Fibroblast of peridontal ligament (primary cell): ENCODE results near the gene HDAC5.
"Not testable (repeated sequence)": the region's sequence is repeated elsewhere in the genome, so short reads cannot be mapped to it uniquely, and the experiment has no call there.

Experiments used
- DNase-seq: peaks from one replicate; pipeline ENCODE4 v3.0.0-alpha.2; 2010; ENCODE audit errors: extremely low read depth

HDAC5 gene

GRCh38 chr17:44111777-44112176 lies 11.7 kb downstream of the HDAC5 start:
- no peak for DNase-seq

- peak; percentile 85 for DNase-seq
These were observed 12.4 kb downstream of the HDAC5 start for GRCh38 chr17:44110823-44111633.

GRCh38 chr17:44110011-44110686 lies 13.3 kb downstream of the HDAC5 start:
- DNase-seq = no peak

GRCh38 chr17:44109312-44109630 lies 14.2 kb downstream of the HDAC5 start:
- no peak for DNase-seq

- DNase-seq = peak; percentile 93
These were observed 14.8 kb downstream of the HDAC5 start for GRCh38 chr17:44108440-44109311.

- no peak for DNase-seq
These were observed 16.6 kb downstream of the HDAC5 start for GRCh38 chr17:44106801-44107200.

GRCh38 chr17:44105941-44106340 lies 17.5 kb downstream of the HDAC5 start:
- no peak for DNase-seq

GRCh38 chr17:44105483-44105882 lies 18.0 kb downstream of the HDAC5 start:
- DNase-seq = no peak

GRCh38 chr17:44102849-44103622 lies 20.4 kb downstream of the HDAC5 start:
- DNase-seq = no peak

GRCh38 chr17:44101858-44102257 lies 21.6 kb downstream of the HDAC5 start:
- not testable (repeated sequence) for DNase-seq

GRCh38 chr17:44097110-44097958 lies 26.1 kb downstream of the HDAC5 start:
- DNase-seq = peak; percentile 55

- peak; percentile 86 for DNase-seq
These were observed 27.6 kb downstream of the HDAC5 start for GRCh38 chr17:44095647-44096496.

- no peak for DNase-seq
These were observed 28.1 kb downstream of the HDAC5 start for GRCh38 chr17:44095388-44095646.

GRCh38 chr17:44094701-44095387 lies 28.6 kb downstream of the HDAC5 start:
- DNase-seq = no peak

GRCh38 chr17:44093231-44093900 lies 30.1 kb downstream of the HDAC5 start:
- DNase-seq = no peak

- no peak for DNase-seq
These were observed 31.4 kb downstream of the HDAC5 start for GRCh38 chr17:44092051-44092450.

GRCh38 chr17:44091200-44091997 lies 32.0 kb downstream of the HDAC5 start:
- DNase-seq = no peak

- DNase-seq = no peak
These were observed 35.2 kb downstream of the HDAC5 start for GRCh38 chr17:44088254-44088653.
